Measurements from ENCODE around the gene CDCA5. TPM values are rescaled to one million over a fixed set of nuclear protein-coding genes. Genes with fewer than 3 reads are reported as not detected.
A peak's percentile ranks its signal among the peaks of the same experiment; 100 is the strongest.

Gene CDCA5, protein sequence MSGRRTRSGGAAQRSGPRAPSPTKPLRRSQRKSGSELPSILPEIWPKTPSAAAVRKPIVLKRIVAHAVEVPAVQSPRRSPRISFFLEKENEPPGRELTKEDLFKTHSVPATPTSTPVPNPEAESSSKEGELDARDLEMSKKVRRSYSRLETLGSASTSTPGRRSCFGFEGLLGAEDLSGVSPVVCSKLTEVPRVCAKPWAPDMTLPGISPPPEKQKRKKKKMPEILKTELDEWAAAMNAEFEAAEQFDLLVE
- 10 to 100 TPM; 94.9 to 98.8 TPM for total RNA-seq
- 0.54 TPM for polyA plus RNA-seq

DNA sequence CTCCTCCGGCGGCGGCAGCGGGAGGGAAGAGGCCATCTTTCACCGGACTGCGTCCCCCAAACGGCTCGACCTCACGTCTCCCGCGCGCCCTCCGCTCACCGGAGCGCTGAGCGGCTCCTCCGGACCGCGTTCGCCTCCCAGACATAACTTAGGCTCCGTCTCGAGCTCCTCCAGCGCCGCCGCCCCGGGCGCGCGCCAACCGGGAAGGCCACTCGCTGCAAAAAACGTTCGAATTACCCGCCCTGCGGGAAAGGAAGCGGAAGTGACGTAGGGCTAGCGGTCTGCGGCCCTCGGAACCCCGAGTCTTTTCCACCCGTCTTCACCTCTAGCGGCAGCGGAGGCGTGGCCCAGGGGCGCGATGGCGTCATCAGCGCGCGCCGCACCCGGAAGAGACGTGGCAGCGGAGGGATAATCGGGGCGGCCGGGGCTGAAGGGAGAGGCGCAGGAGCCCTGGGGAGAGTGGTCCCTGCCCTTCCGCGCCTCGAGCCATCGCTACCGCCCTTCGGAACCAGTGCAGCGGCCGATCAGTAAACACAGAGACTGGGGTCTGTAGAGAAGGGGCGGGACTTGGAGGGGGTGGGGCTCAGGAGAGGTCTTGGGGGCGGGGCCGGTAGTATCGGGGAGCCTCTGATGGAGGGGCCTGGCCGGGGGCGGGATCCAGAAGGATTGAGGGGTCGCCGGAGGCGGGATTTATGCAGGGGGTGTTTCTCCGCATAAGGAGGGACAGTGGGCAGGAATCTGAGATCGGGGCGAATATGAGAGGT lies at the start of gene CDCA5, which contains the start of gene ZFPL1:
Gene CDCA5, minus strand, starts transcription at position 207 of the 764 bp plus-strand sequence. Its CDS starts 62 bp downstream, at position 145.
Gene ZFPL1, plus strand, starts transcription at position 389 of the 764 bp plus-strand sequence. CDS start 477 bp downstream, outside the sequence.
- peak within 1 kb of the TSS; percentile 96 to 99 (median 97) for H3K27ac Mint-ChIP-seq
- peaks cover 23 to 32% (median 28%) of the 10 kb centered on the region in 3 donors for H3K4me1 Mint-ChIP-seq
- Histone ChIP-seq H3K4me1 (ENCODE audit: insufficient read depth, low read length) (peaks cover 26% of the 10 kb centered on the region), H3K9me3 (ENCODE audit: low read length) (no peaks in the 10 kb centered on the region), H3K36me3 (ENCODE audit: insufficient read depth, low read length) (peaks cover 13% of the 10 kb centered on the region), H3K27me3 (ENCODE audit: insufficient read depth, low read length, poor library complexity, severe bottlenecking) (no peaks in the 10 kb centered on the region), H3K27ac (ENCODE audit: low read depth, low read length) (peak within 1 kb of the TSS; percentile 91), H3K4me3 (ENCODE audit: low read length) (peak within 1 kb of the TSS; percentile 86)
- H3K36me3 Mint-ChIP-seq, result peaks cover 4 to 47% (median 11%) of the 10 kb centered on the region in 3 donors
- H3K27me3 Mint-ChIP-seq, result peaks cover 0 to 2% of the 10 kb centered on the region in 2 donors
- CTCF ChIA-PET, result interaction anchor here (1.7 to 2.4 kb wide), 2 partner anchors 27 to 38 kb away, joined by 5 to 13 read pairs; partner anchors contain the start of genes FAU, MRPL49 and TM7SF2
- peak; percentile 93 to 97 (median 96) for DNase-seq
- no peaks in the 10 kb centered on the region for H3K9me3 Mint-ChIP-seq
- H3K4me3 Mint-ChIP-seq, result peak within 1 kb of the TSS; percentile 91 to 96 (median 92)
- POLR2A ChIA-PET, result no interaction called here

DNA sequence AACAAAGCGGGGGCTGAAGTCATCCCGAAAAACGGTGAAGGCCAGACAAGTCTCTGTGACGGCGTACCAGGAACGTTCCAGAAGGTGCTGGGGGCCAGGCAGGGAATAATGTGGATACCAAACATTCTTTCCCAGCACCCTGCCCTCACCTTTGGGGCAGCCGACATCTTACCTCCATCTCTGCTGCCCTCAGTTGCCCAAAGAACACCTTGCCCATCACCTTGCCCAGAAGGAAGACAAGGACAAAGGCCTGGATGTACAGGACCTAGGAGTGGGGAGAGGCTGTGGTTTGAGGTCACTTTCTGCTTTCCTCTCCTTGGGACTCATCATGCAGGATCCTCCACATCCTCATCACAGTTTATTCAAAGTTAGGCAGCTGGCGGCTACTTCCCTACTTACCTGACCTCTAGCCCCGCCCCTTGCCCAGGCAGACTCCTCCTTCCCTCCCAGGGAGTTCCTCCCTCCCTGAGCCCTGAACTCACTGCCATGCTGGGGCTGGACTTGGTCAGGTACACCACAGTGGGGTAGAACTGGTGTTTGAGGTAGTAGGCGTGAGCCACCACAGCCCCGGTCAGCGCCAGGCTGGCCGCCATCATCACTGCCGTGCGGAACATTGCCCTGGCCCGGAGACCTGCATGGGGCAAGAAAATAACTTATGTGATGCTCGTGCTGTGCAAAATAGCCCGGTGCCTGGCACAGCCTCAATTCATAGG lies 49.3 kb upstream of the CDCA5 start:
- H3K27ac ChIP-seq (ENCODE audit: low read depth, low read length), result peak overlapping the region; percentile 100
- no peaks in the 10 kb centered on the region for H3K9me3 ChIP-seq (ENCODE audit: low read length)
- Mint-ChIP-seq H3K27ac (peak overlapping the region; percentile 98 to 100 (median 100)), H3K4me1 (peaks cover 35 to 52% (median 36%) of the 10 kb centered on the region in 3 donors), H3K27me3 (peaks cover 0 to 4% of the 10 kb centered on the region in 2 donors), H3K36me3 (peaks cover 0 to 67% (median 4%) of the 10 kb centered on the region in 3 donors), H3K4me3 (peak overlapping the region; percentile 94 to 100 (median 98)), H3K9me3 (no peaks in the 10 kb centered on the region)
- peaks cover 31% of the 10 kb centered on the region for H3K4me1 ChIP-seq (ENCODE audit: insufficient read depth, low read length)
- H3K4me3 ChIP-seq (ENCODE audit: low read length), result peak overlapping the region; percentile 99
- H3K27me3 ChIP-seq (ENCODE audit: insufficient read depth, low read length, poor library complexity, severe bottlenecking), result no peaks in the 10 kb centered on the region
- POLR2A ChIA-PET, result interaction anchor here (0.6 to 4.0 kb wide), 4 partner anchors 11 to 463 kb away, joined by 3 to 60 read pairs (median 22); partner anchors contain the start of genes FAU, MRPL49, TM7SF2 and ZNHIT2
- peaks cover 44% of the 10 kb centered on the region for H3K36me3 ChIP-seq (ENCODE audit: insufficient read depth, low read length)
- DNase-seq, result peak in 3 of 5 donors; percentile 31 to 57 (median 49)
- CTCF ChIA-PET, result interaction anchor here (2.1 to 2.2 kb wide), 2 partner anchors 11 to 182 kb away, joined by 7 read pairs; partner anchors contain the start of genes CDC42EP2, FAU and MRPL49

DNA sequence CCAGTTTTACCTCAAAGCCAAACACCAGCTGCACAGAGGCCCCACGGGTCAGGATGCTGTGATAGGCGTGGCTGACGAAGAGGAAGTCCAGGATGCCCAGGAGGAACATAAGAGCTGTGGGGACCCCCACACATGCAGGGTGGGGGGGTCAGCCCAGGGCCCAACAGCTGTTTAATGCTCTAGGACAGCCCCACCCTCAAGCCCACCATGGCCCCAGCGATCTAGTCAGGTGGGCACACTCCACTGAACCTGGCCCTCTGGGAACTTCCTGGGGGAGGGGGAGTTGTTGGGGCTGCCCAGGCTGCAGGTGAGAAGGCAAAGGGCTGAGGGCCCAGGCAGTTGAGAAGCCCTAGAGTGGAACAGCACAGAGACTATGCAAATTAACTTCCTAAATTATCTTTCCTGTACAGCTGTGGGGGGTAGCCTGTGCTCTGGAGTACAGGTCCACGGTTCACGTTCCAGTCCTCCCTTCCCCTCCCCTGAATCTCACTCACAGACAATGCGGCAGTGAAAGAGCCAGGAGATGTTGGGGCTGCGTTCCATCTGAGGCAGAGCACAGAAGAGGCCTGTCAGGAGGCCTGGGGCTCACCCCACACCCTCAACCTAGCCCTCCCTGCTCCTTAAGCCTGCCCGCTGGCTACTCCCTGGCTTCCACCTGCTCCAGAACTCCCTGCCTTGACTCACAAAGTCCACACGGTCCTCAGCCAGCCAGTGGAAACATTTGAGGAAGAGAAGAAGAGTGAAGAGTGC lies 48.6 kb upstream of the CDCA5 start:
- Mint-ChIP-seq H3K27ac (peak overlapping the region in 7 of 8 donors; percentile 51 to 100 (median 99)), H3K9me3 (no peaks in the 10 kb centered on the region), H3K36me3 (peaks cover 0 to 73% (median 4%) of the 10 kb centered on the region in 3 donors), H3K4me1 (peaks cover 33 to 52% (median 36%) of the 10 kb centered on the region in 3 donors), H3K27me3 (peaks cover 0 to 4% of the 10 kb centered on the region in 2 donors), H3K4me3 (peak overlapping the region; percentile 71 to 100 (median 98))
- Histone ChIP-seq H3K4me1 (ENCODE audit: insufficient read depth, low read length) (peaks cover 31% of the 10 kb centered on the region), H3K27ac (ENCODE audit: low read depth, low read length) (no peak overlapping the region), H3K4me3 (ENCODE audit: low read length) (peak overlapping the region; percentile 99), H3K27me3 (ENCODE audit: insufficient read depth, low read length, poor library complexity, severe bottlenecking) (no peaks in the 10 kb centered on the region), H3K36me3 (ENCODE audit: insufficient read depth, low read length) (peaks cover 44% of the 10 kb centered on the region), H3K9me3 (ENCODE audit: low read length) (no peaks in the 10 kb centered on the region)
- DNase-seq, result peak in 1 of 5 donors; percentile 44
- ChIA-PET POLR2A (interaction anchor here (1.8 to 4.0 kb wide), 2 partner anchors 10 to 11 kb away, joined by 11 to 60 read pairs; partner anchors contain the start of genes FAU and MRPL49), CTCF (interaction anchor here (0.6 to 1.7 kb wide), 4 partner anchors 11 to 120 kb away, joined by 3 to 5 read pairs (median 4); partner anchors contain the start of genes FAU, MRPL49, TM7SF2 and ZNHIT2)

DNA sequence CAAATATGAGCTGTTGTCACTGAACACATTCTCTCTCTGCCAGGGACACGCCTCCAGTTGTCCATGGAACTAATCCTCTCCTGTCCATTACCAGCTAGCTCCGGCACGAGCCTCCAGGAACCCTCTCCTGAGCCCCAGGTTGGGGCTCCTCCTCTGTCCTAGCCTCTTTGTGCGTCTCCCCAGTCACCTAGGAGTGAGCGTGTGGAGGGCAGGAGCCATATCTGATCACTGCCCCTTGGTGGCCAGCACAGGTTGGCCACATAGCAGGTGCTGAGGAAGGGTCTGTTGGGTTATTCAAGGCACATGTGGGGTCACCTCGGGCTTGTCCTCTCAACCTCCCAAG lies 48.0 kb upstream of the CDCA5 start:
- Histone ChIP-seq H3K27me3 (ENCODE audit: insufficient read depth, low read length, poor library complexity, severe bottlenecking) (no peaks in the 10 kb centered on the region), H3K27ac (ENCODE audit: low read depth, low read length) (no peak overlapping the region), H3K4me3 (ENCODE audit: low read length) (no peak overlapping the region), H3K36me3 (ENCODE audit: insufficient read depth, low read length) (peaks cover 49% of the 10 kb centered on the region), H3K4me1 (ENCODE audit: insufficient read depth, low read length) (peaks cover 31% of the 10 kb centered on the region), H3K9me3 (ENCODE audit: low read length) (no peaks in the 10 kb centered on the region)
- peak overlapping the region in 7 of 8 donors; percentile 6 to 84 (median 50) for H3K27ac Mint-ChIP-seq
- ChIA-PET CTCF (interaction anchor here (0.6 to 1.7 kb wide), 6 partner anchors 10 to 120 kb away, joined by 3 to 5 read pairs (median 4); partner anchors contain the start of genes CAPN1, FAU, MRPL49 and TM7SF2), POLR2A (interaction anchor here (1.0 to 1.8 kb wide), 2 partner anchors 10 to 14 kb away, joined by 4 to 11 read pairs; partner anchors contain the start of genes FAU, MRPL49 and ZNHIT2)
- peak overlapping the region in 4 of 7 donors; percentile 54 to 100 (median 96) for H3K4me3 Mint-ChIP-seq
- DNase-seq, result peak in 1 of 5 donors; percentile 24
- H3K9me3 Mint-ChIP-seq, result no peaks in the 10 kb centered on the region
- H3K27me3 Mint-ChIP-seq, result peaks cover 0 to 4% of the 10 kb centered on the region in 2 donors
- H3K36me3 Mint-ChIP-seq, result peaks cover 0 to 78% (median 5%) of the 10 kb centered on the region in 3 donors
- H3K4me1 Mint-ChIP-seq, result peaks cover 33 to 52% (median 36%) of the 10 kb centered on the region in 3 donors

DNA sequence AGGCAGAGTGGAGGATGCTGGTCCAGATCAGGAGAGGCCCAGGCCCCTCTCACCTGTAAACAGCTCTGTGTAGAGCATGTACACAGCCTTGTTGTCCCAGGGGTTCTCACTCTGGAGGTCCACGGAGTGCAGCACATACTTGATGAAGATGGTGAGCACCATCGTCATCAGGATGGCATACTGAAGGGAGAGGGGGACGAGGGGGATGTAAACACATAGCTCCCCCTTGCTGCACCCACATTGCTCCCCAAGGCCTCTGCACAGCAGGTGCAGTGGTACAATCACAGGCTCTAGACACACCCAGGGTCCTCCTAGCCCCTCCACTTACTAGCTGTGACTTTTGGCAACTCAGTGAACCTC lies 47.6 kb upstream of the CDCA5 start:
- H3K4me1 ChIP-seq (ENCODE audit: insufficient read depth, low read length), result peaks cover 27% of the 10 kb centered on the region
- no peak overlapping the region for H3K27ac ChIP-seq (ENCODE audit: low read depth, low read length)
- POLR2A ChIA-PET, result interaction anchor here (1.0 to 1.8 kb wide), 2 partner anchors 9 to 14 kb away, joined by 4 to 11 read pairs; partner anchors contain the start of genes FAU, MRPL49 and ZNHIT2
- peak overlapping the region in 7 of 8 donors; percentile 14 to 92 (median 42) for H3K27ac Mint-ChIP-seq
- no peaks in the 10 kb centered on the region for H3K27me3 ChIP-seq (ENCODE audit: insufficient read depth, low read length, poor library complexity, severe bottlenecking)
- peaks cover 0 to 83% (median 5%) of the 10 kb centered on the region in 3 donors for H3K36me3 Mint-ChIP-seq
- peak in 1 of 5 donors; percentile 24 for DNase-seq
- CTCF ChIA-PET, result interaction anchor here (0.6 to 1.7 kb wide), 6 partner anchors 10 to 121 kb away, joined by 3 to 5 read pairs (median 4); partner anchors contain the start of genes CAPN1, FAU, MRPL49 and TM7SF2
- no peaks in the 10 kb centered on the region for H3K9me3 ChIP-seq (ENCODE audit: low read length)
- H3K4me3 Mint-ChIP-seq, result peak overlapping the region in 4 of 7 donors; percentile 20 to 99 (median 50)
- no peak overlapping the region for H3K4me3 ChIP-seq (ENCODE audit: low read length)
- no peaks in the 10 kb centered on the region for H3K9me3 Mint-ChIP-seq
- peaks cover 30 to 49% (median 32%) of the 10 kb centered on the region in 3 donors for H3K4me1 Mint-ChIP-seq
- peaks cover 53% of the 10 kb centered on the region for H3K36me3 ChIP-seq (ENCODE audit: insufficient read depth, low read length)
- peaks cover 0 to 4% of the 10 kb centered on the region in 2 donors for H3K27me3 Mint-ChIP-seq

DNA sequence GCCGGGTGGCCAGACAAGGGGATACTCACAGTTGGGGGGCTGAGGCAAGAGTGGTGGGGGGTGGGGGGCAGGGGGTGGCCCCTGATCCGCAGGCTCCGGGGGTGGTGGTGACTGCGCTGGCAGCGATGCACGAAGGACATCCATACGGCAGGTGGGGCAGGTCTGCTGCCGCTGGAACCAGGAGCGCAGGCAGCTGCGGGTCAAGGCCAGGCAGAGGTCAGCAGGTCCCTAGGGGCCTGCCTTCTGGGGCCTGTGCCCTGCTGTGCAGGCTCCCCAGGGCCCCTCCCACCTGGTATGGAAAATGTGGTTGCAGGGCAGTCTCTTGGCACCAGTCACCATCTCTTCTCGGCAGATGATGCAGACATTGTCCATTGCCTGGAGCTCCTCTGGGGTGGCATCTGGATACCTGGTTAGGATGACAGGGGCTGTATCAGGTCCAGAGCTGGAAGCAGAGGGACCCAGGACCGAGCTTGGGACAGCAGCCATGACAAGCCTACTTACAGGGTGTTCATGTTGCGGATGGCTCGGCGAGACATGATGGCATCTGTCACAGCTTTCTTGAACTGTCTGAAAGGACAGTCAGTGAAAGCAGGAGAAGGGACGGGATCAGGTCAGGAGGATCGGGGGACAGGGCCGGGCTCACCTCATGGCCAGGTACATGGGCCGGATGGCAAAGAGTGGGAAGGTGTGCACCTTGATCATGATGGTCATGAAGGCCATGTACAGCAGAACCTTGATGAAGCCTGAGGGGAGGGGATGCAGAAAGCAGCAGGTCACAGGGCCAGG lies 47.0 kb upstream of the CDCA5 start:
- Histone ChIP-seq H3K4me1 (ENCODE audit: insufficient read depth, low read length) (peaks cover 21% of the 10 kb centered on the region), H3K9me3 (ENCODE audit: low read length) (no peaks in the 10 kb centered on the region), H3K4me3 (ENCODE audit: low read length) (no peak overlapping the region), H3K27me3 (ENCODE audit: insufficient read depth, low read length, poor library complexity, severe bottlenecking) (no peaks in the 10 kb centered on the region), H3K36me3 (ENCODE audit: insufficient read depth, low read length) (peaks cover 57% of the 10 kb centered on the region), H3K27ac (ENCODE audit: low read depth, low read length) (no peak overlapping the region)
- CTCF ChIA-PET, result interaction anchor here (0.9 to 2.4 kb wide), 7 partner anchors 9 to 50 kb away, joined by 3 to 10 read pairs (median 5); partner anchors contain the start of genes CAPN1, FAU, MRPL49 and TM7SF2
- Mint-ChIP-seq H3K27ac (peak overlapping the region in 6 of 8 donors; percentile 26 to 92 (median 56)), H3K9me3 (no peaks in the 10 kb centered on the region), H3K36me3 (peaks cover 0 to 88% (median 5%) of the 10 kb centered on the region in 3 donors), H3K27me3 (peaks cover 0 to 3% of the 10 kb centered on the region in 2 donors), H3K4me3 (peak overlapping the region in 4 of 7 donors; percentile 20 to 99 (median 50)), H3K4me1 (peaks cover 24 to 43% (median 27%) of the 10 kb centered on the region in 3 donors)
- POLR2A ChIA-PET, result interaction anchor here (1.0 to 1.8 kb wide), 2 partner anchors 9 to 13 kb away, joined by 4 to 11 read pairs; partner anchors contain the start of genes FAU, MRPL49 and ZNHIT2
- DNase-seq, result peak in 1 of 5 donors; percentile 38

Data from CD8-positive, alpha-beta memory T cell (primary cell).